Esophagus (tissue), 2 donors: ENCODE data around the gene CMIP. TPM values are rescaled to one million over a fixed set of nuclear protein-coding genes. Genes with fewer than 3 reads are reported as not detected.
"Not testable (repeated sequence)": the region's sequence is repeated elsewhere in the genome, so short reads cannot be mapped to it uniquely, and the experiment has no call there.

Experiments used
- H3K27ac ChIP-seq, 2 donors: one replicate each; pipeline ENCODE4 v1.5.1; 2013; ENCODE audit warnings: low read depth in 2 of 2, mild to moderate bottlenecking in 2 of 2, inconsistent platforms in 1 of 2, low read length in 1 of 2, moderate library complexity in 1 of 2
- H3K27me3 ChIP-seq, 2 donors: one replicate each; pipeline ENCODE4 v1.6.1; 2013; ENCODE audit warnings: low read length in 2 of 2, control low read depth in 1 of 2, mild to moderate bottlenecking in 1 of 2; ENCODE audit not compliant: insufficient read depth in 2 of 2, control insufficient read depth in 1 of 2
- H3K36me3 ChIP-seq, 2 donors: one replicate each; pipeline ENCODE4 v1.6.1; 2013; ENCODE audit warnings: low read length in 1 of 2; ENCODE audit not compliant: control insufficient read depth in 2 of 2, insufficient read depth in 2 of 2
- H3K4me1 ChIP-seq, 2 donors: one replicate each; pipeline ENCODE4 v1.6.1; 2013; ENCODE audit warnings: low read length in 1 of 2; ENCODE audit not compliant: control insufficient read depth in 2 of 2, insufficient read depth in 2 of 2
- H3K4me3 ChIP-seq, 2 donors: one replicate each; pipeline ENCODE4 v1.5.1; 2013; ENCODE audit warnings: low read length in 2 of 2, mild to moderate bottlenecking in 2 of 2, low read depth in 1 of 2, moderate library complexity in 1 of 2
- H3K9me3 ChIP-seq, 2 donors: one replicate each; pipeline ENCODE4 v1.6.1; 2013; ENCODE audit warnings: mild to moderate bottlenecking in 2 of 2, low read depth in 1 of 2, low read length in 1 of 2, moderate library complexity in 1 of 2; ENCODE audit not compliant: control insufficient read depth in 2 of 2, insufficient read depth in 1 of 2
- WGBS, 2 donors: extraction: QIAGEN DNeasy Blood & Tissue Kit; methylation state at CpG; one replicate each; pipeline ENCODE4 v1.1.7; 2013; 5-methylcytosine and 5-hydroxymethylcytosine counted together
- polyA plus RNA-seq, 2 donors: library from polyadenylated mRNA; stranded (reverse); fragments of 200-250 nt; gene quantifications; one replicate each; pipeline ENCODE4 v1.2.3, GENCODE V29; 2013
- donor health status: healthy with polysubstance abuse.
- donor health status: Bipolar disorder and iron deficiency.

The CMIP gene
- polyA plus RNA-seq, 2 donors, result 16.9 to 19.3 TPM

- Histone ChIP-seq H3K36me3 (no peaks in the 10 kb centered on the region), H3K4me3 (no peak overlapping the region), H3K4me1 (peaks cover 0 to 2% of the 10 kb centered on the region in 2 donors), H3K9me3 (peaks cover 2 to 3% of the 10 kb centered on the region in 2 donors), H3K27ac (no peak overlapping the region), H3K27me3 (no peaks in the 10 kb centered on the region)
- 95 to 97% methylated on average over 9 of the region's 9 CpGs for WGBS, 2 donors
These were observed 24.8 kb upstream of the CMIP start for GRCh38 chr16:81419806-81420205.

- Histone ChIP-seq H3K27ac (no peak overlapping the region), H3K4me1 (peaks cover 0 to 2% of the 10 kb centered on the region in 2 donors), H3K36me3 (no peaks in the 10 kb centered on the region), H3K9me3 (peaks cover 2 to 3% of the 10 kb centered on the region in 2 donors), H3K27me3 (no peaks in the 10 kb centered on the region), H3K4me3 (no peak overlapping the region)
- 87 to 94% methylated on average over 2 of the region's 2 CpGs for WGBS, 2 donors
These were observed 23.5 kb upstream of the CMIP start for GRCh38 chr16:81421126-81421525.

- H3K27ac ChIP-seq, result no peak overlapping the region
- H3K27me3 ChIP-seq, result no peaks in the 10 kb centered on the region
- H3K36me3 ChIP-seq, result no peaks in the 10 kb centered on the region
- WGBS, 2 donors, result 81 to 85% methylated on average over 11 of the region's 11 CpGs
- H3K9me3 ChIP-seq, result peaks cover 2 to 3% of the 10 kb centered on the region in 2 donors
- H3K4me3 ChIP-seq, result no peak overlapping the region
- peaks cover 0 to 2% of the 10 kb centered on the region in 2 donors for H3K4me1 ChIP-seq
These were observed 23.1 kb upstream of the CMIP start for GRCh38 chr16:81421536-81421935.

- not testable (repeated sequence) for H3K4me3 ChIP-seq, H3K9me3 ChIP-seq, H3K27me3 ChIP-seq, H3K27ac ChIP-seq, H3K4me1 ChIP-seq, H3K36me3 ChIP-seq
- 94 to 97% methylated on average over 7 of the region's 7 CpGs for whole genome bisulfite sequencing, 2 donors
These were observed 22.5 kb upstream of the CMIP start for GRCh38 chr16:81422153-81422552.

- peaks cover 2 to 3% of the 10 kb centered on the region in 2 donors for H3K9me3 ChIP-seq
- H3K4me1 ChIP-seq, result peaks cover 0 to 2% of the 10 kb centered on the region in 2 donors
- WGBS, 2 donors, result 12 to 21% methylated on average over 1 of the region's 1 CpG
- H3K27me3 ChIP-seq, result no peaks in the 10 kb centered on the region
- H3K36me3 ChIP-seq, result no peaks in the 10 kb centered on the region
- H3K4me3 ChIP-seq, result no peak overlapping the region
- no peak overlapping the region for H3K27ac ChIP-seq
These were observed 19.8 kb upstream of the CMIP start for GRCh38 chr16:81424771-81425170.

- no peaks in the 10 kb centered on the region for H3K36me3 ChIP-seq
- H3K9me3 ChIP-seq, result no peaks in the 10 kb centered on the region
- H3K27ac ChIP-seq, result no peak overlapping the region
- no peak overlapping the region for H3K4me3 ChIP-seq
- 83 to 88% methylated on average over 6 of the region's 6 CpGs for WGBS, 2 donors
- no peaks in the 10 kb centered on the region for H3K4me1 ChIP-seq
- H3K27me3 ChIP-seq, result no peaks in the 10 kb centered on the region
These were observed 17.4 kb upstream of the CMIP start for GRCh38 chr16:81427219-81427618.

GRCh38 chr16:81429045-81429521, 15.5 kb upstream of the CMIP start:
- Histone ChIP-seq H3K4me1 (no peaks in the 10 kb centered on the region), H3K27me3 (no peaks in the 10 kb centered on the region), H3K4me3 (no peak overlapping the region), H3K27ac (no peak overlapping the region), H3K9me3 (no peaks in the 10 kb centered on the region), H3K36me3 (no peaks in the 10 kb centered on the region)
- 53 to 66% methylated on average over 3 of the region's 3 CpGs for WGBS, 2 donors

GRCh38 chr16:81431554-81432353, 12.9 kb upstream of the CMIP start:
- Histone ChIP-seq H3K4me3 (no peak overlapping the region), H3K9me3 (no peaks in the 10 kb centered on the region), H3K27me3 (no peaks in the 10 kb centered on the region), H3K36me3 (no peaks in the 10 kb centered on the region), H3K4me1 (no peaks in the 10 kb centered on the region), H3K27ac (no peak overlapping the region)
- 77 to 79% methylated on average over 23 of the region's 23 CpGs for WGBS, 2 donors

- no peaks in the 10 kb centered on the region for H3K4me1 ChIP-seq
- H3K27me3 ChIP-seq, result no peaks in the 10 kb centered on the region
- no peaks in the 10 kb centered on the region for H3K9me3 ChIP-seq
- WGBS, 2 donors, result 77 to 86% methylated on average over 14 of the region's 14 CpGs
- H3K27ac ChIP-seq, result no peak overlapping the region
- H3K36me3 ChIP-seq, result no peaks in the 10 kb centered on the region
- H3K4me3 ChIP-seq, result no peak overlapping the region
These were observed 11.6 kb upstream of the CMIP start for GRCh38 chr16:81432937-81433557.
